Mesodermal cell (in vitro differentiated cells): ENCODE data around the gene BATF3. TPM values are rescaled to one million over a fixed set of nuclear protein-coding genes. Genes with fewer than 3 reads are reported as not detected.

ENCODE experiments used
- H3K27ac ChIP-seq: 2 replicates; pipeline ENCODE4 v1.7.0; 2013; ENCODE audit warnings: mild to moderate bottlenecking, low read depth, low read length, moderate library complexity; ENCODE audit not compliant: severe bottlenecking
- H3K36me3 ChIP-seq: 2 replicates; pipeline ENCODE4 v1.7.1; 2013; ENCODE audit warnings: mild to moderate bottlenecking, low read length, moderate library complexity; ENCODE audit not compliant: control insufficient read depth, insufficient read depth
- H3K4me1 ChIP-seq: one replicate; pipeline ENCODE4 v1.7.1; 2013; ENCODE audit warnings: mild to moderate bottlenecking, low read length; ENCODE audit not compliant: insufficient read depth, control insufficient read depth, poor library complexity, severe bottlenecking
- H3K4me3 ChIP-seq: 2 replicates; pipeline ENCODE4 v1.7.0; 2013; ENCODE audit warnings: low read length, control low read depth, mild to moderate bottlenecking; ENCODE audit not compliant: insufficient read depth, poor library complexity, severe bottlenecking; ENCODE audit errors: extremely low read depth
- H3K9me3 ChIP-seq: 2 replicates; pipeline ENCODE4 v1.7.1; 2013; ENCODE audit warnings: mild to moderate bottlenecking, low read length, moderate library complexity; ENCODE audit not compliant: control insufficient read depth
- WGBS, 2 experiments: methylation state at CpG; one replicate each; pipeline ENCODE4 v1.1.5; 2013; ENCODE audit warnings: missing lambda C conversion rate in 2 of 2; ENCODE audit not compliant: insufficient coverage in 2 of 2; 5-methylcytosine and 5-hydroxymethylcytosine counted together
- polyA plus RNA-seq, 2 experiments: library from polyadenylated mRNA; stranded (reverse); fragments of 50-300 nt; gene quantifications; one replicate each; pipeline ENCODE4 v1.2.3, GENCODE V29; 2013

The BATF3 gene, protein sequence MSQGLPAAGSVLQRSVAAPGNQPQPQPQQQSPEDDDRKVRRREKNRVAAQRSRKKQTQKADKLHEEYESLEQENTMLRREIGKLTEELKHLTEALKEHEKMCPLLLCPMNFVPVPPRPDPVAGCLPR
- 4.3 TPM for polyA plus RNA-seq (2013, experiment 1 of 2)
- polyA plus RNA-seq (2013, experiment 2 of 2), result 3.1 TPM

DNA sequence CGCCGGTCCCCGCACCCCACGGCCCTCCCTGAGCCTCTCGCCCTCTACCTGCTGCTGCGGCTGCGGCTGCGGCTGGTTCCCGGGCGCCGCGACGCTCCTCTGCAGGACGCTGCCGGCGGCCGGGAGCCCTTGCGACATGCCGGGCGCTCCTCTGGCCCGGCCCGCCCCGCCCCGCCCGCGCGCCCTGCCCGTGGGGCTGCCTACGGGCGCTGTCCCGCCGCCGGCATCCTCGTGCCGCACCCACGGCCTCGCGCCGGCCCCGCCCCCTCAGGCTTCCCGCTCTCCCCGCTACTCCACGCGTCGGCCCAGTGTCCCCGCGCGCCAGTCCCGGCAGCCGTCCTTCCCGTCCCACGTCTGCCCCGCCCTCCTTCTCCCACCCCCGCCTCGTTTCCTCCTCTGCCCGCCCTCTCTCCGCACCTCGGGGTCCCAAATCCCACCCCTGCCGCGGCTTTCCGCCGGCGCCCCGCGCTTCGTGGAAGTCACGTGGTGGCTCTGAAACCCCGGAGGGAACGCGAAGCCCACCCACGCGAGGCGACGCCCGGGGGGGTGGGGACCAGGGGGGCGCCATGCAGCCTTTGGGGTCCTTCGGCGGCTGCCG, at the start of gene BATF3:
Gene BATF3 (minus strand): TSS at position 216 of the 598 bp plus-strand sequence. CDS start 78 bp downstream, at position 138.
- no peaks in the 10 kb centered on the region for H3K9me3 ChIP-seq
- no peaks in the 10 kb centered on the region for H3K36me3 ChIP-seq
- no peaks in the 10 kb centered on the region for H3K4me1 ChIP-seq
- peak within 1 kb of the TSS; percentile 44 for H3K4me3 ChIP-seq
- 0 to 1% methylated on average over 36 to 47 of the region's 79 CpGs for WGBS, 2 experiments
- no peak within 1 kb of the TSS for H3K27ac ChIP-seq

DNA sequence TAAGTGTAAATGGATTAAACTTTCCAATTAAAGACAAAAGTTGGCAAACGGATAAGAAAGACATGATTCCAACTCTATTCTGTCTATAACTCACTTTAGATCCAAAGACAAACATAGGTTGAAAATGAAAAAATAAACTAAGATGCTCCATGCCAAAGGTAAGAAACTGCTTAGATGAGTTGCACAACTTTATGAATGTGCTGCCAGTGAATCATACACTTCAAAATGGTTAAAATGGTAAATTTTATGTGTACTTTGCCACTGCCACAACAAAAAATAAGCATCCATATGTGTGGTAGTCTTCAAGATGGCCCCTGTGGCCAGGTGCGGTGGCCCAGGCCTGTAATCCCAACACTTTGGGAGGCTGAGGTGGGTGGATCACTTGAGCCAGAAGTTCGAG, 46.9 kb upstream of the BATF3 start:
- no peaks in the 10 kb centered on the region for H3K9me3 ChIP-seq
- 60 to 90% methylated on average over 1 to 2 of the region's 3 CpGs for WGBS, 2 experiments
- H3K36me3 ChIP-seq, result peaks cover 9% of the 10 kb centered on the region
- H3K27ac ChIP-seq, result no peak overlapping the region
- no peak overlapping the region for H3K4me3 ChIP-seq
- no peaks in the 10 kb centered on the region for H3K4me1 ChIP-seq

DNA sequence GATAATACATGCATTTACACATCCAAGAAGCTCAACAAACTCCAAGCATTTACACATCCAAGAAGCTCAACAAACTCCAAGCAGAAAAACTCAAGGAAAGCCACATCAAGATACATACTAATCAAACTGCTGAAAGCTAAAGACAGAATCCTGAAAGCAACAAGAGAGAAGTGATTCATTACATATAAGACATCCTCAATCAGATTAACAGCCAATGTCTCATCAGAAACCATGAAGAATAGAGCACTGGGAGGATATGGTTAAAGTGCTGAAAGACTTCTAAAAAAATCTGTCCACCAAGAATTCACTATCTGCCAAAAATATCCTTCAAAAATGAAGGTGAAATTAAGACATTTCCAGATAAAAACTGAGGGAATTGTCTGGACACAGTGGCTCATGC, 45.7 kb upstream of the BATF3 start:
- peaks cover 15% of the 10 kb centered on the region for H3K36me3 ChIP-seq
- no peak overlapping the region for H3K27ac ChIP-seq
- H3K4me1 ChIP-seq, result no peaks in the 10 kb centered on the region
- H3K4me3 ChIP-seq, result no peak overlapping the region
- H3K9me3 ChIP-seq, result no peaks in the 10 kb centered on the region

DNA sequence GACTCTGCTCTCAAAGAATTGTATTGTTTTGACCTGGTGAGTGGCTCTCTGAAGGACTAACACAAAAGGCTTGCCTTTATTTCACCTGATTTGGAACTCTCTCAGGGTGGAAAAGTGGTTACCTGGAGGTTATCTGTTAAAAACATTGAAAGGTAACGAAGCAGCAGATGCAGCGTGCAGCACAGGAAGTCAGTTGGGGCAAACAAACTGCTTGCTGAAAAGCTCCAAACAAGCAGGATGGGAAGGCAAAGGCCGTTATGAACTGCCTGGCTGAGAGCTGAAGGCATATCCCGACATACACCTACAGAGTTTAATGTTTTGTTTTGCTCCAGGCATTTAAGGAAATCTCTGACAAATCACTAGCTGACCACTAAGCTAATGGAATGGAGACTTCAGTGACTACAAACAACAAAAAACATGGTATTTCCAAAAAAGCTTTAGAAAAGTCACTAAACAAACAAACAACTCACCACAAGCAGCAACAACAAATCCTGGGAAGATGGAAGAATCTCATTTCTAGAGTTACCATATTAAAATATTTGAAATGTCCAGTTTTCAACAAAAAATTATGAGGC, 44.3 kb upstream of the BATF3 start:
- Histone ChIP-seq H3K9me3 (no peaks in the 10 kb centered on the region), H3K36me3 (peaks cover 20% of the 10 kb centered on the region), H3K27ac (no peak overlapping the region), H3K4me3 (no peak overlapping the region), H3K4me1 (no peaks in the 10 kb centered on the region)
- 78 to 89% methylated on average over 3 to 4 of the region's 4 CpGs for WGBS, 2 experiments

DNA sequence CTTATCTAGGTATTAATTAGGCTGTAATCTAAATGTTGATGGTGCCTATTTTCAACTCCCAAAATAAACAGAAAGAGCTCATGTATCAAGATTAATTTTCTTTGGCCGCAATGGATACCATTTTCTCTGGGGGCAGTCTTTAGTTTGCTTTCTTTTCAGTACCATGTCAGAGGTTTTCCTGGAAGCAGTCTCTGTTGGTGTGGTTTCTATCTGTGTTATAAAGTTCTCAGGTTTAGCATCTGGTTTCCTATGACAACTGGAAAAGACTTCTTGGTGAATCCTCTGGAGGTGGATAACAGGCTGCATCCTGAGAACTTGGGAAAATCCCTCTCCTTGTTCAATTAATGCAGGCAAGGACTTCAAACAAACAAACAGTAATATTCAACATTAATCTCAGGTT, 38.7 kb upstream of the BATF3 start:
- Histone ChIP-seq H3K36me3 (peaks cover 42% of the 10 kb centered on the region), H3K4me3 (no peak overlapping the region)
- WGBS, 2 experiments, result 100% methylated on average over 1 of the region's 1 CpG; no CpG with 5 or more reads in 1 of the 2 experiments

DNA sequence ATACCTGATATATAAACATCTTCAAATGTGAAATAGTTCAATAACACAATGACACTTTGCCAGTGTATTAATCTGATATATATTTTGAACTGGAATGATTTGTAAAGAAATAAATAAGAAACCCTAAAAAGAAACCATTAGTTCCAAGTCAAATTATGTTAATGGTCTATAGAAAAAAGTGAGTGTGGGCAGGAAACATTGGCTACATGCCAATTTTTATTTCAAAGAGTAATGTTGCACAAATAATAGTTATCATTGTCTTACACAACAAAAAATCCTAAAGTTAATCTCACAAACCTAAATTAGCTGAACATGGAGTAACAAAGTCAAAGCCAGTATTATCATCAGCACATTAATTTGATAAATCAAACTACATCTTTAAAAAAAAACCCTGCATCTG, 37.9 kb upstream of the BATF3 start:
- Histone ChIP-seq H3K27ac (no peak overlapping the region), H3K4me1 (no peaks in the 10 kb centered on the region), H3K36me3 (peaks cover 47% of the 10 kb centered on the region), H3K9me3 (no peaks in the 10 kb centered on the region), H3K4me3 (no peak overlapping the region)

More for the DNA sequence above, 38.7 kb upstream of the BATF3 start:
- Histone ChIP-seq H3K27ac (no peak overlapping the region), H3K4me1 (no peaks in the 10 kb centered on the region), H3K9me3 (no peaks in the 10 kb centered on the region)

DNA sequence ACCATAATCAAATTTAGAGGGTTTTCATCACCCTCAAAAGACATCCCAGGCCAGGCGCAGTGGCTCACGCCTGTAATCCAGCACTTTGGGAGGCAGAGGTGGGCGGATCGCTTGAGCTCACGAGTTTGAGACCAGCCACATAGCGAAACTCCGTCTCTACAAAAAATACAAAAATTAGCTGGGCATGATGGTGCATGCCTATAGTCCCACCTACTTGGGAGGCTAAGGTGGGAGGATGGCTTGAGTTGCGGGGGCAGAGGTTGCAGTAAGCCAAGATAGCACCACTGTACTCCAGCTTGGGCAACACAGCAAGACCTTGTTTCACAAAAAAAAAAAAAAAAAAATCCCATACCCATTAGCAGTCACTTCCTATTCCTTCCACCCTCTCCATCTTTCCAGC, 33.5 kb upstream of the BATF3 start:
- no peak overlapping the region for H3K27ac ChIP-seq
- H3K36me3 ChIP-seq, result peaks cover 24% of the 10 kb centered on the region
- no peaks in the 10 kb centered on the region for H3K4me1 ChIP-seq
- WGBS, 2 experiments, result 98 to 100% methylated on average over 1 to 7 of the region's 8 CpGs
- H3K9me3 ChIP-seq, result no peaks in the 10 kb centered on the region
- no peak overlapping the region for H3K4me3 ChIP-seq

DNA sequence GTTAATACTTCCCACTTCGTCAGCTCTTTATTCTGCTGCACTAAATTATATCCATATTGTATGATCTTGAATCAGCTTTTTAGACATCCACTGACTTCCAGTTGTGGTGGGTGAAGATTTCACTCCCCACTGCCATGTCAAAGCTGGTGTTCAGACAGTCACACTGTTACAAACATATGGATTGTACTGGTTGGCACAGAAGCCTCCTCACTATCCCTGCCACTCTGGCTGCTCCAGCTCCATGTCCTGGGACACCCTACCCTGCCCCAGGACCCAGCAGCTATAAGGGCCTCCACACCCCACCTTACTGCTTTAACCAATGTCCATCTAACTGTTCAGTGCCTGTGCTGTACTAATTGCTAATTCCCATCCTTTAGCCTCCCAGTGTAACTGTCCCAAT, 32.0 kb upstream of the BATF3 start:
- Histone ChIP-seq H3K4me1 (no peaks in the 10 kb centered on the region), H3K4me3 (no peak overlapping the region), H3K9me3 (no peaks in the 10 kb centered on the region), H3K27ac (no peak overlapping the region), H3K36me3 (peaks cover 26% of the 10 kb centered on the region)
- WGBS, 2 experiments, result 100% methylated on average over 1 of the region's 1 CpG; no CpG with 5 or more reads in 1 of the 2 experiments

DNA sequence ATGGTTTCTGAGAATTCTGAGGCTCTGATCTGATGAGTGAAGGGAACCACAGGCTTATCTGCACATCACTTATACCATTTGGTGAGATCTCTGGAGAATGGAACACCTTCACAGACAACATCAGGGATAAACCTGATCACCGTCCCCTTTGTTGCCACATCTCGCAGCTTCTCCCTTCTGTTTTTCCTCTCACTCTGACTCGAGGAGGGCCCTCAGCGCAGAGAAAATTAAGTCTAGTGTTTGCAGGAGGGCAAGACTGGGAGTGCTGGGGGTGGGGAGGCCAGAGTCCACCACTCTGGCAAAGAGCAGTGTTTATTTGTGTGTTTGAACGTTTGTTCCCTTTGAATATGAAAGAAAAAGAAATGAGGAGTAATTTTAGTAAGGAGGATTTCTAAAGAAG, 29.0 kb upstream of the BATF3 start:
- H3K27ac ChIP-seq, result no peak overlapping the region
- peaks cover 12% of the 10 kb centered on the region for H3K36me3 ChIP-seq
- H3K4me1 ChIP-seq, result no peaks in the 10 kb centered on the region
- no peak overlapping the region for H3K4me3 ChIP-seq
- peaks cover 2% of the 10 kb centered on the region for H3K9me3 ChIP-seq
- WGBS, 2 experiments, result 88 to 100% methylated on average over 2 of the region's 5 CpGs

DNA sequence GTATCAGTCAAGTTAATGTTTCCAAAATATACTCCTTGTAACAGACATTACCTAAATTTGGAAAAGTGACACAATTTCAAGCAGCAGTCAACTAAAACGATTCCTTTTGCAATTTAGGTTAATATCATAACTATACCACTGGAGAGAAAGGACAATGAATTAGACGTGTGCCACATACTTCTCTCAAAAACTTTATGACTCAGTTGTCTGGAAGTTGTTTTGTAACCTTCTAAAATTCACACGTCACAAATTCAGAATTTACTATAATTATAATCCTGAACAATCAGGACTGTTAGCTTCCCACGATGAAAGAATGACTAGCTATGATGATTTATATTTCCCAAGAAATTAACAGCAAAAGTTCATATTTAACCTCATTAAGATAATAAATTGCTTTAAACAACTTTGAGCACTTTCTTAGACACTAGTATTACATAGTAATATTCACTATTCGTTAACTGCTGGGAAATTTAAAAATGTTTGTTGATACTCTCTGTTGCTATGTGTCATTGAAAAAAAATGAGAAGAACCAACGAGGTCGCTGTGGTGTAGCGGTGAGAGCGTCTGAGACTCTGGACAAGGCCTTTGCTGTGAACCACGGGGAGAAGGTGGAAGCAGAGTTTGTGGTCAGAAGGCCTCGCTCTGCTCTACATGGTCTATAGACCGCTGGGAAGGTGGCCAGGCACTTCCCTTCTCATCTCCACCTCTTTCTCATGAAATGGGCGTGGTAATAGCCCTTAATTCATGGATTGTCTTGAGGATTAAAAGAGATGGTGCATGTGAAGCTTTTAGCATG, 27.9 kb upstream of the BATF3 start:
- H3K36me3 ChIP-seq, result peaks cover 7% of the 10 kb centered on the region
- H3K27ac ChIP-seq, result no peak overlapping the region
- H3K4me3 ChIP-seq, result no peak overlapping the region
- WGBS, 2 experiments, result 94 to 95% methylated on average over 6 to 7 of the region's 13 CpGs
- peaks cover 4% of the 10 kb centered on the region for H3K9me3 ChIP-seq
- no peaks in the 10 kb centered on the region for H3K4me1 ChIP-seq
